Trophoblast cell (in vitro differentiated cells and primary cell): ENCODE results near the gene DIAPH3.
A peak's percentile ranks its signal among the peaks of the same experiment; 100 is the strongest.

Experiments used
- DNase-seq, 2 donors: peaks; one replicate each; pipeline ENCODE4 v3.0.0-alpha.2; 2016
- H2AFZ ChIP-seq: 2 replicates; pipeline ENCODE4 v1.6.1; 2013; ENCODE audit warnings: low read length, moderate library complexity, mild to moderate bottlenecking; ENCODE audit not compliant: insufficient read depth, poor library complexity
- H2AK5ac ChIP-seq: 2 replicates; pipeline ENCODE4 v1.6.1; 2013; ENCODE audit warnings: mild to moderate bottlenecking, low read length
- H2BK120ac ChIP-seq: 2 replicates; pipeline ENCODE4 v1.6.1; 2013; ENCODE audit warnings: low read length, mild to moderate bottlenecking, moderate library complexity; ENCODE audit not compliant: insufficient read depth, poor library complexity
- H2BK12ac ChIP-seq: 2 replicates; pipeline ENCODE4 v1.6.1; 2013; ENCODE audit warnings: mild to moderate bottlenecking, low read length, moderate library complexity
- H2BK5ac ChIP-seq: 2 replicates; pipeline ENCODE4 v1.6.1; 2013; ENCODE audit warnings: low read length, low read depth, moderate library complexity, mild to moderate bottlenecking; ENCODE audit not compliant: poor library complexity
- H3K14ac ChIP-seq: 2 replicates; pipeline ENCODE4 v1.6.1; 2013; ENCODE audit warnings: mild to moderate bottlenecking, low read length
- H3K18ac ChIP-seq: 2 replicates; pipeline ENCODE4 v1.6.1; 2013; ENCODE audit warnings: mild to moderate bottlenecking, low read length
- H3K23ac ChIP-seq: 2 replicates; pipeline ENCODE4 v1.6.1; 2013; ENCODE audit warnings: low read length
- H3K27ac ChIP-seq: 2 replicates; pipeline ENCODE4 v1.5.1; 2013; ENCODE audit warnings: low read depth, mild to moderate bottlenecking, inconsistent platforms, low read length, moderate library complexity
- H3K27me3 ChIP-seq: 2 replicates; pipeline ENCODE4 v1.6.1; 2013; ENCODE audit warnings: inconsistent platforms, mild to moderate bottlenecking, low read length, moderate library complexity; ENCODE audit not compliant: insufficient read depth
- H3K36me3 ChIP-seq, 2 experiments: 1 replicate in 1 of 2; 2 replicates in 1 of 2; pipeline ENCODE4 v1.6.1; 2013; ENCODE audit warnings: low read length in 2 of 2, mild to moderate bottlenecking in 2 of 2, moderate library complexity in 1 of 2; ENCODE audit not compliant: insufficient read depth in 2 of 2, control insufficient read depth in 1 of 2
- H3K4ac ChIP-seq: 2 replicates; pipeline ENCODE4 v1.6.1; 2013; ENCODE audit warnings: low read depth, mild to moderate bottlenecking, low read length, moderate library complexity
- H3K4me1 ChIP-seq, 2 experiments: 1 replicate in 1 of 2; 2 replicates in 1 of 2; pipeline ENCODE4 v1.6.1; 2013; ENCODE audit warnings: low read length in 2 of 2, mild to moderate bottlenecking in 2 of 2, moderate library complexity in 1 of 2; ENCODE audit not compliant: insufficient read depth in 2 of 2, control insufficient read depth in 1 of 2
- H3K4me2 ChIP-seq: 2 replicates; pipeline ENCODE4 v1.6.1; 2013; ENCODE audit warnings: inconsistent platforms, mild to moderate bottlenecking, low read length, moderate library complexity
- H3K4me3 ChIP-seq: 2 replicates; pipeline ENCODE4 v1.5.1; 2013; ENCODE audit warnings: mild to moderate bottlenecking, low read depth, low read length, inconsistent platforms
- H3K79me1 ChIP-seq: one replicate; pipeline ENCODE4 v1.6.1; 2013; ENCODE audit warnings: low read length
- H3K79me2 ChIP-seq: 2 replicates; pipeline ENCODE4 v1.6.1; 2013; ENCODE audit warnings: low read length, mild to moderate bottlenecking; ENCODE audit not compliant: control insufficient read depth, insufficient read depth, poor library complexity
- H3K9ac ChIP-seq: 2 replicates; pipeline ENCODE4 v1.6.1; 2013; ENCODE audit warnings: mild to moderate bottlenecking, low read length
- H3K9me3 ChIP-seq: 2 replicates; pipeline ENCODE4 v1.6.1; 2013; ENCODE audit warnings: low read depth, mild to moderate bottlenecking, control low read depth, inconsistent platforms, low read length; ENCODE audit not compliant: insufficient read depth
- H4K12ac ChIP-seq: 2 replicates; pipeline ENCODE4 v1.6.1; 2013; ENCODE audit warnings: low read depth, mild to moderate bottlenecking, low read length, moderate library complexity
- H4K8ac ChIP-seq: 2 replicates; pipeline ENCODE4 v1.6.1; 2013; ENCODE audit warnings: low read depth, mild to moderate bottlenecking, low read length, moderate library complexity
- H4K91ac ChIP-seq: one replicate; pipeline ENCODE4 v1.6.1; 2013; ENCODE audit warnings: low read depth, mild to moderate bottlenecking, low read length, moderate library complexity
- WGBS: extraction: QIAGEN DNeasy Blood & Tissue Kit; methylation state at CpG from one replicate; pipeline ENCODE4 v1.1.7; 2013; ENCODE audit warnings: missing lambda C conversion rate; ENCODE audit not compliant: insufficient read length, insufficient coverage; ENCODE audit errors: extremely low coverage; 5-methylcytosine and 5-hydroxymethylcytosine counted together

Gene DIAPH3

GRCh38 chr13:59728896-59729545 lies 434.7 kb downstream of the DIAPH3 start:
- Histone ChIP-seq H3K4me1 (no peaks in the 10 kb centered on the region), H2AK5ac (no peak overlapping the region), H3K79me1 (no peaks in the 10 kb centered on the region), H3K36me3 (no peaks in the 10 kb centered on the region), H3K23ac (no peak overlapping the region), H4K8ac (no peak overlapping the region), H3K79me2 (no peaks in the 10 kb centered on the region), H3K4me3 (no peak overlapping the region), H3K9ac (no peak overlapping the region), H2BK12ac (no peak overlapping the region), H3K18ac (no peak overlapping the region), H3K27ac (no peak overlapping the region), H3K9me3 (no peaks in the 10 kb centered on the region), H2BK5ac (no peak overlapping the region), H3K4ac (no peak overlapping the region), H3K14ac (no peak overlapping the region), H3K27me3 (no peaks in the 10 kb centered on the region), H4K12ac (no peak overlapping the region), H2BK120ac (no peak overlapping the region), H2AFZ (no peak overlapping the region), H3K4me2 (no peak overlapping the region), H4K91ac (no peak overlapping the region)
- DNase-seq: no peak
- no CpG with 5 or more reads among the region's 3 CpGs for WGBS

- Histone ChIP-seq H2AK5ac (no peak overlapping the region), H2BK12ac (no peak overlapping the region), H3K4me2 (no peak overlapping the region), H2BK120ac (no peak overlapping the region), H3K14ac (no peak overlapping the region), H3K79me2 (no peaks in the 10 kb centered on the region), H2AFZ (no peak overlapping the region), H3K79me1 (no peaks in the 10 kb centered on the region), H4K8ac (no peak overlapping the region), H3K4me1 (no peaks in the 10 kb centered on the region), H3K36me3 (no peaks in the 10 kb centered on the region), H3K27me3 (no peaks in the 10 kb centered on the region), H3K23ac (no peak overlapping the region), H3K4ac (no peak overlapping the region), H3K9ac (no peak overlapping the region), H2BK5ac (no peak overlapping the region), H3K9me3 (no peaks in the 10 kb centered on the region), H4K91ac (no peak overlapping the region), H3K4me3 (no peak overlapping the region), H4K12ac (no peak overlapping the region), H3K27ac (no peak overlapping the region), H3K18ac (no peak overlapping the region)
- DNase-seq: no peak
- WGBS: no CpG with 5 or more reads among the region's 6 CpGs
Observed at GRCh38 chr13:59721926-59722910, 441.5 kb downstream of the DIAPH3 start.

- Histone ChIP-seq H3K4me2 (no peak overlapping the region), H4K91ac (no peak overlapping the region), H2BK12ac (no peak overlapping the region), H2BK120ac (no peak overlapping the region), H3K36me3 (no peaks in the 10 kb centered on the region), H3K9me3 (no peaks in the 10 kb centered on the region), H3K27me3 (no peaks in the 10 kb centered on the region), H3K14ac (no peak overlapping the region), H4K12ac (no peak overlapping the region), H3K18ac (no peak overlapping the region), H3K23ac (no peak overlapping the region), H2BK5ac (no peak overlapping the region), H2AK5ac (no peak overlapping the region), H3K79me1 (no peaks in the 10 kb centered on the region), H4K8ac (no peak overlapping the region), H3K4me1 (no peaks in the 10 kb centered on the region), H3K79me2 (no peaks in the 10 kb centered on the region), H3K4ac (no peak overlapping the region), H2AFZ (no peak overlapping the region), H3K4me3 (no peak overlapping the region), H3K9ac (no peak overlapping the region), H3K27ac (no peak overlapping the region)
- peak in 1 of 2 donors; percentile 6 for DNase-seq
- WGBS: no CpG with 5 or more reads among the region's 1 CpG
Observed at GRCh38 chr13:59715611-59716010, 448.1 kb downstream of the DIAPH3 start.

DNA sequence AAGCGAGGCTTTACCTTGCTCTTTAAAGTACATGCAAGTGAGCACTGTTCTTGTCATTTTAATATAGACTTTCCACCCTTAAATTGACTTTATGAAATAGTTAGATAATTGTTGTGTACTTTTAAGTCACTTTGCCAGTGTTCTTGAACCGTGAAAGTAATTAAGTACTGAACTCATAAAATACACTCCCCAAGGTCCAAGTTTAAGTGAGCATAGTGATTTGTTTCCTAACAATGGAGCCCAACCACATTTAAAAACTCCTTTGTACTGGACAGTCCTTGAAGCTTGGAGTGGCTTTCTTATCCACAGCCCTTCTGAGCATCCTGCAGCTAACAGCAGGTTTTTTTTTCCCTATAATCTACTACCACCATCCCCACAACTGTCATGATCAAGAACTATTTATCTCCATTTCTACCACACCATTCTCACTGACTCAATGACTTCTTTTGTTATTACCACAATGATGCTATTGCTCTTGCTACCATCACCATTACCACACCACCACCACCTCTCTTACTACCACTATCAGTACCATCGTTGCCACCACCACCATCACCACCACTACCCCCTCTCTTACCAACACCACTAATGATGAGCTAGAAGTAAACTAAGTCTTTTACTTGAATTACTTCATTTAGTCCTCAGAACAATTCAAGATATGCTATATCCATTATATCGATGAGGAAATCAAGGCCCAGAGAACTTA lies 452.6 kb downstream of the DIAPH3 start:
- no peak overlapping the region for H4K12ac ChIP-seq
- H2BK120ac ChIP-seq: no peak overlapping the region
- H2AFZ ChIP-seq: no peak overlapping the region
- no peak overlapping the region for H3K14ac ChIP-seq
- H3K23ac ChIP-seq: no peak overlapping the region
- no peaks in the 10 kb centered on the region for H3K36me3 ChIP-seq
- H4K91ac ChIP-seq: no peak overlapping the region
- no CpG with 5 or more reads among the region's 4 CpGs for WGBS
- H3K9me3 ChIP-seq: no peaks in the 10 kb centered on the region
- no peaks in the 10 kb centered on the region for H3K79me2 ChIP-seq
- no peak overlapping the region for H3K18ac ChIP-seq
- no peak overlapping the region for H3K9ac ChIP-seq
- H2BK12ac ChIP-seq: no peak overlapping the region
- no peak overlapping the region for H3K4me3 ChIP-seq
- no peaks in the 10 kb centered on the region for H3K4me1 ChIP-seq
- no peak overlapping the region for H2BK5ac ChIP-seq
- H3K27ac ChIP-seq: no peak overlapping the region
- DNase-seq: no peak
- H3K4me2 ChIP-seq: no peak overlapping the region
- no peak overlapping the region for H2AK5ac ChIP-seq
- no peak overlapping the region for H3K4ac ChIP-seq
- H4K8ac ChIP-seq: no peak overlapping the region
- no peaks in the 10 kb centered on the region for H3K27me3 ChIP-seq
- no peaks in the 10 kb centered on the region for H3K79me1 ChIP-seq
